Measurements from ENCODE around the gene ST6GALNAC4.

DNA sequence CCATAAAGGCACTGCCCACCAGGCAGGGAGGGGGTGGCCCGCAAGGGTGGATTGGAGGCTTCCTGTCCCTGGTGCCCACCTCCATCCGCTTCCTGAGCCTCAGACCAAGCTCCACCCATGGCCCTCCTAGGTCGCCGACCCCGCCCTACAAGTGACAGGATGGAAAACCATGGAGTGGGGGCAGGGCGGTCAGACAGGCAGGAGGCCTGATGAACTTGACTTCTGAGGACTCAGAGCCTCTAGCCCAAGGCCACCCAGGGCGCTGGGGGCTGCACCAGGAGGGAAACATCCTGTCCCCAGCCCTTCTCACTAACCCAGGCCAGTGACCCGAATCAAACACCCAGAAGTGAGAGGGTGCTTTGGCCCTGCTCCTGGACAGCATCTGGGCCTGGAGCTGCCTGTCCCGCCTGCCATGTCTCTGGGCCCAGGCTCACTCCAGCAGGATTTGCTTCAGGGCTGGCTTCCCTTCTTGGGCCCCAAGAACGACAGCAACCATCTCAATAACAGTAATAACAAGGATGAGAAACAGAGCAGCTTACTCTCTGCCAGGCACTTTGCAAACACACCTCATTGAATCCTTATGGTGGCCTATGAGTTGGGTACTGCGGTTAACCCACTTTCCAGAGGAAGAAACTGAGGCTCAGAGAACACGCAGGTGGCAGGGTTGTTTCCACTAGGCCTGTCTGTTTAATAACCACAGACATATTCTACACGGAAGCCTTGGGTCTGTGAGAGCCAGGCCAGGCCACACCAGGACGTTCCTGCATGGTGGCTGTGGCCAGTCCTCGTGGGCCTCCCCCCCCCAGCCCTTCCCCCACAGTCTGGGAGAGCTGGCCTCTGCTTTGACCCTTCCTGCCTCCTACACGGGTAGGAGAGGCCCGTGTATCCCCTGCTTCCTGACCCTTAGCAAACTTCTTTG, 13.0 kb downstream of the ST6GALNAC4 start:
- TF ChIP-seq, protein P1, sequence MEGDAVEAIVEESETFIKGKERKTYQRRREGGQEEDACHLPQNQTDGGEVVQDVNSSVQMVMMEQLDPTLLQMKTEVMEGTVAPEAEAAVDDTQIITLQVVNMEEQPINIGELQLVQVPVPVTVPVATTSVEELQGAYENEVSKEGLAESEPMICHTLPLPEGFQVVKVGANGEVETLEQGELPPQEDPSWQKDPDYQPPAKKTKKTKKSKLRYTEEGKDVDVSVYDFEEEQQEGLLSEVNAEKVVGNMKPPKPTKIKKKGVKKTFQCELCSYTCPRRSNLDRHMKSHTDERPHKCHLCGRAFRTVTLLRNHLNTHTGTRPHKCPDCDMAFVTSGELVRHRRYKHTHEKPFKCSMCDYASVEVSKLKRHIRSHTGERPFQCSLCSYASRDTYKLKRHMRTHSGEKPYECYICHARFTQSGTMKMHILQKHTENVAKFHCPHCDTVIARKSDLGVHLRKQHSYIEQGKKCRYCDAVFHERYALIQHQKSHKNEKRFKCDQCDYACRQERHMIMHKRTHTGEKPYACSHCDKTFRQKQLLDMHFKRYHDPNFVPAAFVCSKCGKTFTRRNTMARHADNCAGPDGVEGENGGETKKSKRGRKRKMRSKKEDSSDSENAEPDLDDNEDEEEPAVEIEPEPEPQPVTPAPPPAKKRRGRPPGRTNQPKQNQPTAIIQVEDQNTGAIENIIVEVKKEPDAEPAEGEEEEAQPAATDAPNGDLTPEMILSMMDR (IDR thresholded peaks at IDR 0.05) = no peak
- no peak for TF ChIP-seq ZFX (IDR thresholded peaks at IDR 0.05; ENCODE audit: borderline replicate concordance)
